ENCODE measurements around the gene NATD1.

The NATD1 gene

GRCh38 chr17:21272881-21273792 lies 19.9 kb upstream of the NATD1 start:
- no peak for DNase-seq

DNA sequence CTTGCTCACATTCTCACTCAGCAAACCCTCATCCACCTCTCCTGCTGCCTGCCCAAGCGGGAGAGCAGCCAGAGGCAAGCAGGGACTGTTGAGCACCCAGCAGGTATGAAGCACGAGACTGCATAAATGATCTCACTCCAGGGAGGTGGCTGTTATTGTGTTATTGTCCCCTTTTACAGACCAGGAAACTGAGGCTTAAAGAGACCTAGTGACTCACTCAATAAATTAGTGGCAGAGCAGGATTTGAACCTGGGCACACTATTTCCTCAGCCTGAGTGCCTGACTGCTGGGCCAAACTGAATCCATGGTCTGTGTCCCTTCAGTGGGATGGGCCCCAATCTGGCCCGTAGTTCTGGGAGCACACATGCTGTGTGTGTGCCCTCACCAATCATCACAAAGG lies 19.0 kb upstream of the NATD1 start:
- no peak for DNase-seq

- DNase-seq = no peak
These were observed 18.4 kb upstream of the NATD1 start for GRCh38 chr17:21271454-21272183.

DNA sequence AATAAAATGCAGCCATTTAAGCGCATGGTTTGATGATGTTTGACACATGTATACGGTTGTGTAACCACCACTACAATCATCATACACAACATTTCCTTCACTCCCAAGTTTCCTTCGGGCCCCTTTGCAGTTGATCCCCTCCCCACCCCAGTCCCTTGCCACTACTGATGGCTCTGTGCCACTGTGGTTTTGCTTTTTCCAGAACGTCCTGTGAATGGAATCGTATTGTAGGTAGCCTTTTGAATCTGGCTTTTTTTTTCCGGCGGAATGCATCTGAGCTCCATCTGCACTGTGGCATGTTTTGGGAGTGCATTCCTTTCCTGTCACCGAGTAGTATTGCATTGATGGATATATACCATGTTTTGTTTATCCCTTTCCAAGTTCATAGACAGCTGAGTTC lies 16.2 kb upstream of the NATD1 start:
- no peak for DNase-seq

- no peak for DNase-seq
These were observed 15.5 kb upstream of the NATD1 start for GRCh38 chr17:21268596-21269188.

DNA sequence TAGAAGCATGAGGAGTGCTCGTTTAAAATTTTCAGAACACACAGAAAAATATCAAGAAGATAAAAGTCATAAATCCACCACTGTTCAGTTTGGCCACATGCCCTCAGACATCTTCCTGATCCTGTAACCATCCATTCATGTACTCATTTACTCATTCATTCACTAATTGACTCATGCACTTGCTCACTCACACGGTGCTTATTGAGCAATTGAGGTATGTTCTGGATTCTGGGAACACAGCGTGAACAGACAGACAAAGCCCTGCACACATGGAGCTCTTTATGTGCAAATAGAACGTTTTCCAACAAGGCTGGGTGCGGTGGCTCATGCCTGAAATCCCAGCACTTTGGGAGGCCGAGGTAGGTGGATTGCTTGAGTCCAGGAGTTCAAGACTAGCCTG lies 10.2 kb upstream of the NATD1 start:
- peak; percentile 8 for DNase-seq

GRCh38 chr17:21262259-21262993 lies 9.2 kb upstream of the NATD1 start:
- DNase-seq = no peak

DNA sequence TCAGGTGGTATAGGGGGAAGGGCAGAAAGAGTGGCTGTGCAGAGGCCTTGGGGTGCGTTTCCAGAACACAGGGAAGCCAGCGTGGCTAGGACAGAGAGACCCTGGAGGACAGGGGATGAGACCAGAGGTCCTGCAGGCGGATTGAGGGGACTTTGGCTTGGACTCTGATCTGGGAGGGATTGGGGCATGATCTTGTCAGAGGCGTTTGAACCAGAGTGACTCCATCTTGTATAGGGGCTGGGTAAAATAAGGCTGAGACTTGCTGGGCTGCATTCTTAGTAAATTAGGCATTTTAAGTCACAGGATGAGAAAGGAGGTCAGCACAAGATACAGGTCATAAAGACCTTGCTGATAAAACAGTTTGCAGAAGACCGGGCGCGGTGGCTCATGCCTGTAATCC lies 5.4 kb upstream of the NATD1 start:
- no peak for DNase-seq

DNA sequence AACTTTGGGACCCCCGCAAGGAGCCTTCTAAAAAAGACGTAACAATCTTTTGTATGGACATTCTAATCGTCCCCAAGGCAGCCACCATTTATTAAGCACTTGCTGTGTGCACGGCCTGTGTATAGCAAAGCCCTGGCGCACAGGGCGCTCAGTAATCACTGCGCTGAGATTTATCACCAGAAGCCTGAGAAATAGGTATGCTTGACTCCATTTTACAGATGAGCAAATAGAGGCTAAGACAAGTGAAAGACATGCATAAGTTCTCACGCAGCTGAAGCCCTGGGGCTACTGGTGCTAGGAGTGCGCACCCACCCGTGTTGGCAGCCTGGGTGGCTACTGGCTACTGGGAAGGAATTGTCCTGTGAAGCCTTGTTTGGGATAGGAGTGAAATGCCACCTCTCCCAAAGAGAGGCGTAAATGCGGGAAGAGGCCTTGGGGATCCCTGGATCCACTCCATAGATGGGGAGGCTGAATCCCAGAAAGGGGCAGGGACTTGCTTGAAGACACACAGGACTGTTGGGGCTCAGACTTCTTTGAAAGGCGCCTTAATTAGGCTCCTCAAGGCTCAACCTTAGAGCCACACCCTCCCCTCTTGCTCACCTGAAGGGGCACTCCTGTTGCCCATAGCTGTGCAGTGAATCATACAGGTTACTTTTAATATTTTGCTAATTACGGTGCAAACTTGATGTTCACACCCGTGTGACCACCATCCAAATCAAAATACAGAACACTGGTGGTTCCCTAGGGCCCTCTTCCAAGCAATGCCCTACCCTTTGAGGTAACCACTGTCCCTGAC lies 634 bp upstream of the NATD1 start:
- no peak for DNase-seq

DNA sequence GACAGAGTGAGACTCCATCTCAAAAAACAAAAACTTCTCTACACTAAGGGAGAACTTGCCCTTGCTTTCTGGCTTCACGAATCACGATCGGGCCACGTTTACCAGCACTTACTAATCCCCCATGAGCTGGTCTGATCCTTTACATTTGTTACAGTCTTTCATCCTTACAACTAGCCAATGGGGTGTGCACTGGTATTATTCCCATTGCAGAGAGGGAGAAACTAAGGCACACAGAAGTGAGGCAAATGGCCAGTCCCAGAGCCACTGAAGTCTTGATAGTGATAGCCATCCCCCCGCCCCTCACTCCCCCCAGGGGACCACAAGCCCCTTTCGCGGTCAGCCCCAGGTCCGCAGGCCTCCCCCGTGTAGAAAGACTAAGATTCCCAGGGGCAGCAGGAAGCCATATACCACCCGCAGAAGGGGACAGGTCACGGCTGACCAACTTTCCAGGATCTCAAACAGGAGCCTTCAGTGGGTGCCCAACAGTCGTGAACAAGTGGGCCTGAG lies 868 bp downstream of the NATD1 start:
- no peak for DNase-seq

- DNase-seq = no peak
These were observed 1.7 kb downstream of the NATD1 start for GRCh38 chr17:21251337-21252010.

DNA sequence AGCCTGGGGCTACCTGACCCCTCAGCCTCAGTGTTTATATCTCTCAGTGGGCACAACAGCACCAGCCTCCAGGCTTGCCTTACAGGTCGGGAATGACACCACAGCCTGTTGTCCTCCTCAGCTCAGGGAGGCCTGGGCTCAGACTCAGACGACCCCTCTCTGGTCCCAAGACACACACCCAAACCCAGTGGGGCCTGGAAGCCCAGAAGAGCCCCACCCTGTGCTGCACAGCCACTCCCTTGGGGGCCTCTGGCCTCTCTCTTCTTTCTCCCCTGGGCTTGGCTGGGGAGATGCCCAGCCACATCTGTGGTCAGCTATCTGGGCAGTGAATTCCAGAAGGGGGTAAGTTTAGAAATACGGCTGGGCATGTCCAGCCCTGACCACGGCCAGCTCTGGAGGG lies 2.4 kb downstream of the NATD1 start:
- DNase-seq = no peak

DNA sequence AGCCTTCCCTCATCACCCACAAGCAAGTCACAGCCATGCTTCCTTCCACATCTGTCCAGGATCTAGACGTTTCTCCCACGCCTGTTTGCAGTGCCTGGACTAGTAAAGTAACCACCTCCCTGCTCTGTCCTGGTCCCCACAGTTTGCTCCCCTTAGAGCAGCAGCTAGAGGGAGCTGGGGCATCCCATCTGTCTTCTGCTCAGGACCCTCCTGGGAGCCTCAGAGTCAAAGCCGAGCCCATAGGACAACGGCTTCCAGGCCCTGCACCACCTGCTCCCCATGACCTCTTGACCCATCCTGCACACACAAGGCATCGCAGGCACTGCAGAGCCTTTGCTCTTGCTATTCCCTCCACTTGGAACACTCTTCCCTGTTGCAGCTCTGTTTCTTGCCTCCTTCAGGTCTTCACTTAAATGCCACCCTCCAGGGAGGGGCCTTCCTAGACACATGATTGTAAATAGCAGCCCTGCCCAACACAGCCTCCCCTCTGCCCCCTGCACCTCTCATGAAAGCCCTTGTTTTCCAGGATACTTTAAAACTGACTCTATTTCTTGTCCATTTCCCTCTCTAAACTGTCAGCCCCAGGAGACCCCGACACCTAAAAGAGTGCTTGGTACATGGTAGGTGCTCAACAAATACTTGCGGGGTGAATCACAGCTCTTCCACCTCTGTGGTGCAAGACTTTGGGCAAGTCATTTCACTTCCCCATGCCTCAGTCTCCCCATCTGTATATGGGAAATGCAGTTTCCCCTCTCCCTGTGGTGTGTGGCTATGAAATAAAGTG lies 3.1 kb downstream of the NATD1 start:
- no peak for DNase-seq

- no peak for DNase-seq
These were observed 4.0 kb downstream of the NATD1 start for GRCh38 chr17:21249086-21249795.

DNA sequence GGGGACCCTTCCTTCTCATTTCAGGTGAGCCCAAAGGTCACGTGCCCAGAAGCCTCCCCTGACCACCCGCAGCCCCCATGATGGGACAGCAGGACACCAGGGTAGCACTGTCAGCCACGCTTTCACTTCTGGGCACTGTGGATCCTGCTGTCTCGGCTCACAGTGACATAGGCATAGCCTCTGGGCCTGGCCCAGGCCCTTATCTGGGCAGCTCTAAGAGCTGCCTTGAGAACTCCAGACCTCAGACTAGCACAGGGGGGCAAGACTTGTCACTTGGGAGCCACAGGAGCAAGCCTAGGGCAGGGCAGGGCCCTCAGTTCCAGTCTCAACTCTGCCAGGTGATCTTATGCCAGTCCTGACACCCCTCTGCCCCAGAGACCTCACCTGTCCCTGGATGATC lies 4.7 kb downstream of the NATD1 start:
- DNase-seq = no peak

DNA sequence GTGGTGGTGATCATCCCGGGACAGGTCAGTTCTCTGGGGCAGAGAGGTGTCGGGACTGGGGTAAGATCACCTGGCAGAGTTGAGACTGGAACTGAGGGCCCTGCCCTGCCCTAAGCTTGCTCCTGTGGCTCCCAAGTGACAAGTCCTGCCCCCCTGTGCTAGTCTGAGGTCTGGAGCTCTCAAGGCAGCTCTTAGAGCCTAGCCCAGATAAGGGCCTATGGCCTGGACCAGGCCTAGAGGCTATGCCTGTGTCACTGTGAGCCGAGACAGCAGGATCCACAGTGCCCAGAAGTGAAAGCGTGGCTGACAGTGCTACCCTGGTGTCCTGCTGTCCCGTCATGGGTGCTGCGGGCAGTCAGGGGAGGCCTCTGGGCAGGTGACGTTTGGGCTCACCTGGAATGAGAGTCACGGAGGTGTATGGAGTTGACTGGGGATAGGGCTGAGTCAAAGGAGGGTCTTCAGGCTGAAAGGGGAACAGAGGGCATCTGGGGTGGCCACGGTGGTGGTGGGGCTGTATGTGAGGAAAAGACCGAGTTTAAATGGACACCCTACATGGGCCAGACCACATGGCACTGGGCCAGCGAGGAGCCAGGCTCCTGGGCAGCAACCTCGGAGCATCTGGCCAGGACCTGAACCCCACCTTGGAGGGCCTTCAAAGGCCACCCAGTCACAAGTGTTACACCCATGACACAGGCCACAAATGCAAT lies 5.5 kb downstream of the NATD1 start:
- no peak for DNase-seq

DNA sequence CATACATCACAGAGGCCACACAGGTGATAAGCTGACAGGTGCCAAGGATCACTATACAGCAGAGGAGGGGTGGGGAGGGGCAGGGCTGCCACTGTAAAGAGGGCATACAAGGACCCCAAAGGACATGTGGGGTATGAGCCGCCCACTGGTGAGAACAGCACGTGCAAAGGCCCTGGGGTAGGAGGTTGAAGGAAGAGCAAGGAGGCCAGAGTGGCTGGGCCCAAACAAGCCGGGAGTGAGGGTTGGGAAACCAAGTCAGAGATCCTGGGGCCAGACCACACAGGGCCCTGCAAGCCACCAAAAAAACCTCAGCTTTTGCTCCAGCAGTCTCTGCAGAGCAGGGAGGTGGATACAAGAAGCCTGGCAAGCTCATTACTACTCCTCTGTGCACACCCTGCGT lies 6.5 kb downstream of the NATD1 start:
- DNase-seq = no peak

DNA sequence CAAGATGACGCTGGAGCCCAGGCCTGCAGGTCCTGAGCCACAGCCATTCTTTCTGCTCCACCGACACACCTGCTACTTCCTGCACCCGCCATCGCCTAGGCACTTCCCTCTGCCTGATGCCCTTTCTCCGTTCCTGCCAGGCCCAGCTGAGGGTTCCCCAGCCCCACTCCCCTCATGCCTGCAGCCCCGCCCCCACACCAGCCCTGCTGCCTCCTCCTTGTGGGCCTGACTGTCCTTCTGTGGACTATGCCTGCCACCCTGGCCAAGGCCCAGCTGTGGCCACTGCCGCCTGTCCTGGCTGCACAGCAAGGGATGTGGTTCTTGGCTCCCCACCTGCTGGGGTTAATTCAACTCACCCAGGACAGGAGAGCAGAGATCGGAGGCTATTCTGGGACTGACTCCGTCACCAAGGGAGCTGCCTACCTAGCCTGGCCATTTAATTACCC lies 7.5 kb downstream of the NATD1 start:
- DNase-seq = no peak

Measured in NCI-H69 (cell line).